Neural progenitor cell (in vitro differentiated cells): ENCODE measurements around the gene PTPRG.

ENCODE experiments used
- CTCF ChIP-seq: fragments of 200-600 bp; sonication (generic); IDR thresholded peaks from 2 replicates; pipeline ENCODE4 v1.5.1; 2017; ENCODE audit warnings: antibody characterized with exemption, mild to moderate bottlenecking
- EZH2phosphoT487 ChIP-seq: fragments of 200-600 bp; sonication (generic); IDR thresholded peaks from 2 replicates; pipeline ENCODE4 v1.6.1; 2017; ENCODE audit warnings: antibody characterized with exemption

- TF ChIP-seq CTCF (no peak), EZH2phosphoT487 (no peak)
Measured at GRCh38 chr3:62228467-62228866, 667.1 kb downstream of the PTPRG start.
